ENCODE data around the gene NAA38. TPM values are rescaled to one million over a fixed set of nuclear protein-coding genes. Genes with fewer than 3 reads are reported as not detected.

Gene NAA38
- total RNA-seq, 1 donor from 2014 or later = 60.2 TPM

GRCh38 chr17:7848131-7848579 lies 9.2 kb downstream of the NAA38 start:
- H3K4me3 ChIP-seq (ENCODE audit: insufficient read depth, low read depth, low read length) = no peak overlapping the region
- H3K27me3 Mint-ChIP-seq (ENCODE audit: low read depth, unreplicated experiment) = no peaks in the 10 kb centered on the region
- H3K36me3 Mint-ChIP-seq (ENCODE audit: low read depth, unreplicated experiment) = peaks cover 17% of the 10 kb centered on the region
- peaks cover 11% of the 10 kb centered on the region for H3K36me3 ChIP-seq (ENCODE audit: insufficient read depth, low read length)
- DNase-seq (ENCODE audit: low read depth) = no peak
- FAIRE-seq = no peak
- peaks cover 32% of the 10 kb centered on the region for H3K79me2 ChIP-seq (ENCODE audit: insufficient read depth, low read length)
- no peaks in the 10 kb centered on the region for H3K27me3 ChIP-seq (ENCODE audit: insufficient read depth, low read length)
- peaks cover 9% of the 10 kb centered on the region for H3K4me1 Mint-ChIP-seq (ENCODE audit: low read depth, unreplicated experiment)
- TF ChIP-seq CTCF (IDR thresholded peaks at IDR 0.05; ENCODE audit: insufficient read depth, low read depth, low read length) (no peak), EZH2 (IDR thresholded peaks at IDR 0.05; ENCODE audit: insufficient read depth, low read length) (no peak)
- H3K4me1 ChIP-seq (ENCODE audit: insufficient read depth, low read length) = peaks cover 20% of the 10 kb centered on the region
- H2AFZ ChIP-seq (ENCODE audit: low read depth, low read length) = no peak overlapping the region
- H3K9ac ChIP-seq (ENCODE audit: low read length) = no peak overlapping the region
- no peaks in the 10 kb centered on the region for H3K9me3 ChIP-seq (ENCODE audit: insufficient read depth, low read depth, low read length)
- H3K4me3 Mint-ChIP-seq (ENCODE audit: unreplicated experiment) = no peak overlapping the region
- peaks cover 56% of the 10 kb centered on the region for H4K20me1 ChIP-seq (ENCODE audit: insufficient read depth, low read length)
- no peaks in the 10 kb centered on the region for H3K9me3 Mint-ChIP-seq (ENCODE audit: unreplicated experiment)
- H3K27ac Mint-ChIP-seq (ENCODE audit: unreplicated experiment) = no peak overlapping the region
- H3K27ac ChIP-seq (ENCODE audit: low read depth, low read length) = no peak overlapping the region
- no peak overlapping the region for H3K4me2 ChIP-seq (ENCODE audit: low read length)

- no peak overlapping the region for H3K27ac ChIP-seq (ENCODE audit: low read depth, low read length)
- H3K79me2 ChIP-seq (ENCODE audit: insufficient read depth, low read length) = peaks cover 30% of the 10 kb centered on the region
- Mint-ChIP-seq H3K36me3 (ENCODE audit: low read depth, unreplicated experiment) (peaks cover 14% of the 10 kb centered on the region), H3K27me3 (ENCODE audit: low read depth, unreplicated experiment) (no peaks in the 10 kb centered on the region), H3K9me3 (ENCODE audit: unreplicated experiment) (no peaks in the 10 kb centered on the region), H3K4me1 (ENCODE audit: low read depth, unreplicated experiment) (peaks cover 8% of the 10 kb centered on the region), H3K27ac (ENCODE audit: unreplicated experiment) (no peak overlapping the region), H3K4me3 (ENCODE audit: unreplicated experiment) (no peak overlapping the region)
- no peak overlapping the region for H2AFZ ChIP-seq (ENCODE audit: low read depth, low read length)
- no peak overlapping the region for H3K4me2 ChIP-seq (ENCODE audit: low read length)
- no peak overlapping the region for H3K9ac ChIP-seq (ENCODE audit: low read length)
- H3K36me3 ChIP-seq (ENCODE audit: insufficient read depth, low read length) = peaks cover 5% of the 10 kb centered on the region
- no peak for DNase-seq (ENCODE audit: low read depth)
- H3K9me3 ChIP-seq (ENCODE audit: insufficient read depth, low read depth, low read length) = no peaks in the 10 kb centered on the region
- no peak overlapping the region for H3K4me3 ChIP-seq (ENCODE audit: insufficient read depth, low read depth, low read length)
- peaks cover 45% of the 10 kb centered on the region for H4K20me1 ChIP-seq (ENCODE audit: insufficient read depth, low read length)
- H3K4me1 ChIP-seq (ENCODE audit: insufficient read depth, low read length) = peaks cover 23% of the 10 kb centered on the region
- H3K27me3 ChIP-seq (ENCODE audit: insufficient read depth, low read length) = no peaks in the 10 kb centered on the region
- no peak for TF ChIP-seq EZH2 (IDR thresholded peaks at IDR 0.05; ENCODE audit: insufficient read depth, low read length)
- TF ChIP-seq CTCF (IDR thresholded peaks at IDR 0.05; ENCODE audit: insufficient read depth, low read depth, low read length) = no peak
- no peak for FAIRE-seq
These were observed 10.3 kb downstream of the NAA38 start for GRCh38 chr17:7846765-7847661.

Measured in astrocyte (in vitro differentiated cells and primary cell).